HCT116 (cell line): ENCODE measurements around the gene SDK1. TPM values are rescaled to one million over a fixed set of nuclear protein-coding genes. Genes with fewer than 3 reads are reported as not detected.

Source experiments
- ATAC-seq: fragments of 200-7000 bp; cut with Tn5 transposase; 2 replicates; pipeline ENCODE4 v1.9.1; 2020; ENCODE audit warnings: mild to moderate bottlenecking, moderate library complexity
- BruUV-seq: library from RNA; stranded (reverse); fragments of 400-500 nt; replicated peaks from 2 replicates; lab custom pipeline; 2021; lab: Mats Ljungman, UMichigan
- CTCF ChIA-PET: fragments of 300-600 bp; sonication (Branson Sonifier 250); formaldehyde crosslinking; loops from one replicate; lab custom pipeline; 2021; ENCODE audit warnings: antibody characterized with exemption; lab: Charles Lee
- POLR2A ChIA-PET: fragments of 300-600, 350-600 bp; sonication (Branson Sonifier 250); formaldehyde crosslinking; loops from one replicate; lab custom pipeline; 2021; ENCODE audit warnings: antibody characterized with exemption; lab: Charles Lee
- RAD21 ChIA-PET, 2 experiments: fragments of 300-600 bp; sonication (Branson Sonifier 250); formaldehyde crosslinking; loops; one replicate each; lab custom pipeline; 2023; ENCODE audit warnings: low total read pairs in 2 of 2; ENCODE audit not compliant: uncharacterized antibody in 2 of 2, unreplicated experiment in 2 of 2, low non-redundant PET in 1 of 2; lab: Charles Lee
- DNase-seq: peaks from one replicate; pipeline ENCODE4 v3.0.0-alpha.2; 2010; ENCODE audit warnings: low read depth, low spot score
- H2AFZ ChIP-seq: fragments of 200-600 bp; shearing (Covaris generic), sonication (generic); 2 replicates; pipeline ENCODE4 v1.6.1; 2017; ENCODE audit warnings: low read depth, mixed run types, mixed read lengths, antibody characterized with exemption, low read length; ENCODE audit not compliant: poor library complexity, severe bottlenecking
- H3K27ac ChIP-seq: 2 replicates; pipeline ENCODE4 v1.5.1; 2012; ENCODE audit warnings: low read depth, low read length
- H3K27me3 ChIP-seq: fragments of 200-600 bp; sonication (generic); 2 replicates; pipeline ENCODE4 v1.6.1; 2016; ENCODE audit warnings: mixed run types, low read length, mixed read lengths; ENCODE audit not compliant: insufficient read depth
- H3K36me3 ChIP-seq, 2 experiments: fragments of 200-500 bp in 1 of 2; fragments of 200-600 bp in 1 of 2; sonication (Bioruptor generic) in 1 of 2; sonication (generic) in 1 of 2; 2 replicates each; pipeline versions ENCODE4 v1.5.1 to v1.6.1; 2014 to 2016; ENCODE audit warnings: low read length in 2 of 2, inconsistent platforms in 1 of 2, mixed read lengths in 1 of 2, mixed run types in 1 of 2; ENCODE audit not compliant: insufficient read depth in 2 of 2, control insufficient read depth in 1 of 2
- H3K4me1 ChIP-seq, 2 experiments: fragments of 200-600 bp in 1 of 2; sonication (generic) in 1 of 2; 2 replicates each; pipeline versions ENCODE4 v1.5.1 to v1.6.1; 2012 to 2017; ENCODE audit warnings: low read length in 2 of 2, inconsistent platforms in 1 of 2, mild to moderate bottlenecking in 1 of 2, mixed read lengths in 1 of 2, mixed run types in 1 of 2, moderate library complexity in 1 of 2; ENCODE audit not compliant: insufficient read depth in 2 of 2, control insufficient read depth in 1 of 2
- H3K4me2 ChIP-seq: fragments of 200-600 bp; sonication (generic); 2 replicates; pipeline ENCODE4 v1.6.1; 2017; ENCODE audit warnings: mixed run types, low read length, mixed read lengths
- H3K4me3 ChIP-seq, 2 experiments: fragments of 200-600 bp in 1 of 2; sonication (generic) in 1 of 2; replicated peaks in 1 of 2; 2 replicates each; pipeline ENCODE4 v1.5.1; 2011 to 2016; ENCODE audit warnings: low read length in 2 of 2, control low read depth in 1 of 2, low read depth in 1 of 2, mild to moderate bottlenecking in 1 of 2, mixed read lengths in 1 of 2, mixed run types in 1 of 2
- H3K79me2 ChIP-seq: fragments of 200-600 bp; sonication (generic); 2 replicates; pipeline ENCODE4 v1.6.1; 2017; ENCODE audit warnings: mild to moderate bottlenecking, mixed run types, low read length, moderate library complexity, mixed read lengths; ENCODE audit not compliant: insufficient read depth
- H3K9ac ChIP-seq: fragments of 200-600 bp; sonication (generic); 2 replicates; pipeline ENCODE4 v1.6.1; 2016; ENCODE audit warnings: low read length, mixed read lengths
- H3K9me2 ChIP-seq: fragments of 200-600 bp; sonication (generic), shearing (Covaris generic); 2 replicates; pipeline ENCODE4 v1.6.1; 2017; ENCODE audit warnings: mixed run types, mild to moderate bottlenecking, moderate library complexity; ENCODE audit not compliant: insufficient read depth
- H3K9me3 ChIP-seq, 2 experiments: fragments of 200-500 bp in 1 of 2; fragments of 200-600 bp in 1 of 2; sonication (Bioruptor generic) in 1 of 2; sonication (generic) in 1 of 2; 2 replicates each; pipeline ENCODE4 v1.6.1; 2014 to 2017; ENCODE audit warnings: low read length in 2 of 2, mixed read lengths in 2 of 2, inconsistent platforms in 1 of 2, low read depth in 1 of 2, mild to moderate bottlenecking in 1 of 2, mixed run types in 1 of 2, moderate library complexity in 1 of 2; ENCODE audit not compliant: control insufficient read depth in 1 of 2, insufficient read depth in 1 of 2
- H4K20me1 ChIP-seq: fragments of 200-600 bp; sonication (generic), shearing (Covaris generic); 2 replicates; pipeline ENCODE4 v1.6.1; 2017; ENCODE audit warnings: mixed run types, mild to moderate bottlenecking, moderate library complexity; ENCODE audit not compliant: insufficient read depth
- ATF3 ChIP-seq: IDR thresholded peaks from 2 replicates; pipeline ENCODE4 v1.6.1; 2012
- CBX3 ChIP-seq: IDR thresholded peaks from 2 replicates; pipeline ENCODE4 v1.6.1; 2012; ENCODE audit warnings: low read depth
- CEBPB ChIP-seq: IDR thresholded peaks from 2 replicates; pipeline ENCODE4 v1.6.1; 2012; ENCODE audit warnings: low read depth
- CTCF ChIP-seq, 3 experiments: fragments of 200-600 bp in 1 of 3; sonication (generic) in 1 of 3; IDR thresholded peaks in 2 of 3; conservative IDR thresholded peaks in 1 of 3; 2 replicates each; pipeline ENCODE4 v1.5.1; 2012 to 2017; ENCODE audit warnings: low read depth in 2 of 3, low read length in 2 of 3, antibody characterized with exemption in 1 of 3, borderline replicate concordance in 1 of 3, control low read depth in 1 of 3, mild to moderate bottlenecking in 1 of 3, mixed read lengths in 1 of 3, mixed run types in 1 of 3, moderate library complexity in 1 of 3; ENCODE audit not compliant: insufficient read depth in 1 of 3
- EGR1 ChIP-seq: IDR thresholded peaks from 2 replicates; pipeline ENCODE4 v1.6.1; 2012; ENCODE audit warnings: low read depth
- ELF1 ChIP-seq: IDR thresholded peaks from 2 replicates; pipeline ENCODE4 v1.6.1; 2012; ENCODE audit warnings: low read depth, borderline replicate concordance
- EZH2 ChIP-seq: fragments of 200-600 bp; sonication (generic); IDR thresholded peaks from 2 replicates; pipeline ENCODE4 v1.6.1; 2017; ENCODE audit warnings: antibody characterized with exemption, mixed run types
- EZH2phosphoT487 ChIP-seq: fragments of 200-600 bp; IDR thresholded peaks from 2 replicates; pipeline ENCODE4 v1.6.1; 2018; ENCODE audit warnings: antibody characterized with exemption, borderline replicate concordance
- FOSL1 ChIP-seq: IDR thresholded peaks from 2 replicates; pipeline ENCODE4 v1.6.1; 2012; ENCODE audit warnings: low read depth
- POLR2AphosphoS5 ChIP-seq: IDR thresholded peaks from 2 replicates; pipeline ENCODE4 v1.6.1; 2011; ENCODE audit warnings: mild to moderate bottlenecking, low read depth, low read length, moderate library complexity
- RAD21 ChIP-seq: IDR thresholded peaks from 2 replicates; pipeline ENCODE4 v1.6.1; 2012; ENCODE audit warnings: low read depth, mild to moderate bottlenecking
- SIN3A ChIP-seq: IDR thresholded peaks from 2 replicates; pipeline ENCODE4 v1.6.1; 2012; ENCODE audit warnings: low read depth
- SP1 ChIP-seq: IDR thresholded peaks from 2 replicates; pipeline ENCODE4 v1.6.1; 2012; ENCODE audit warnings: low read depth
- SRF ChIP-seq: IDR thresholded peaks from 2 replicates; pipeline ENCODE4 v1.6.1; 2012; ENCODE audit warnings: low read depth
- TCF7L2 ChIP-seq: IDR thresholded peaks from 2 replicates; pipeline ENCODE4 v1.7.0; 2011; ENCODE audit warnings: borderline replicate concordance, inconsistent platforms; ENCODE audit not compliant: insufficient read depth, insufficient read length; ENCODE audit errors: extremely low read depth
- ZFX ChIP-seq: fragments of 450-650 bp; IDR thresholded peaks from 2 replicates; pipeline ENCODE4 v1.6.1; 2017
- ZNF274 ChIP-seq: fragments of 200-500 bp; sonication (Bioruptor generic); IDR thresholded peaks from 2 replicates; pipeline ENCODE4 v1.6.1; 2014; ENCODE audit warnings: mild to moderate bottlenecking, low read depth, low read length, inconsistent platforms
- intact Hi-C: fragments of 100-400 bp; cut with micrococcal nuclease; formaldehyde crosslinking; loops from 2 replicates; pipeline ENCODE4 v1.10.0; 2022
- total RNA-seq: library from RNA; stranded (reverse); gene quantifications from one replicate; pipeline ENCODE4 v1.2.1, GENCODE V29; 2021; ENCODE audit not compliant: unreplicated experiment
- TF ChIP-seq, protein P1 (sequence below): IDR thresholded peaks from 2 replicates; pipeline ENCODE4 v1.6.1; 2012; ENCODE audit warnings: low read depth
- TF ChIP-seq, protein P2 (sequence below): IDR thresholded peaks from 2 replicates; pipeline ENCODE4 v1.6.1; 2011; ENCODE audit warnings: mild to moderate bottlenecking, low read length, moderate library complexity; ENCODE audit not compliant: insufficient replicate concordance; ENCODE audit errors: extremely low read depth
- TF ChIP-seq, protein P3 (sequence below): IDR thresholded peaks from 2 replicates; pipeline ENCODE4 v1.6.1; 2012

SDK1 gene
- total RNA-seq, 1 experiment from 2014 or later: 0.05 TPM

- ChIA-PET POLR2A (no interaction called here), RAD21 (no interaction called here), CTCF (no interaction called here)
- Histone ChIP-seq H3K9me2 (no peaks in the 10 kb centered on the region), H2AFZ (no peak overlapping the region), H3K27me3 (0 out of 2 replicates have a peak, but pooled peaks cover 5% of the 10 kb centered on the region), H3K27ac (no peak overlapping the region), H4K20me1 (no peaks in the 10 kb centered on the region), H3K9me3 (no peaks in the 10 kb centered on the region), H3K4me3 (no peak overlapping the region), H3K79me2 (no peaks in the 10 kb centered on the region), H3K4me2 (no peak overlapping the region), H3K36me3 (no peaks in the 10 kb centered on the region), H3K4me1 (peaks cover 0 to 9% of the 10 kb centered on the region in 2 experiments; a peak in 2 of 4 replicates), H3K9ac (no peak overlapping the region)
- ATAC-seq (no peak), DNase-seq (no peak)
- intact Hi-C loops: no loop called here
- BruUV-seq: no TSS peak
- TF ChIP-seq, protein P1, sequence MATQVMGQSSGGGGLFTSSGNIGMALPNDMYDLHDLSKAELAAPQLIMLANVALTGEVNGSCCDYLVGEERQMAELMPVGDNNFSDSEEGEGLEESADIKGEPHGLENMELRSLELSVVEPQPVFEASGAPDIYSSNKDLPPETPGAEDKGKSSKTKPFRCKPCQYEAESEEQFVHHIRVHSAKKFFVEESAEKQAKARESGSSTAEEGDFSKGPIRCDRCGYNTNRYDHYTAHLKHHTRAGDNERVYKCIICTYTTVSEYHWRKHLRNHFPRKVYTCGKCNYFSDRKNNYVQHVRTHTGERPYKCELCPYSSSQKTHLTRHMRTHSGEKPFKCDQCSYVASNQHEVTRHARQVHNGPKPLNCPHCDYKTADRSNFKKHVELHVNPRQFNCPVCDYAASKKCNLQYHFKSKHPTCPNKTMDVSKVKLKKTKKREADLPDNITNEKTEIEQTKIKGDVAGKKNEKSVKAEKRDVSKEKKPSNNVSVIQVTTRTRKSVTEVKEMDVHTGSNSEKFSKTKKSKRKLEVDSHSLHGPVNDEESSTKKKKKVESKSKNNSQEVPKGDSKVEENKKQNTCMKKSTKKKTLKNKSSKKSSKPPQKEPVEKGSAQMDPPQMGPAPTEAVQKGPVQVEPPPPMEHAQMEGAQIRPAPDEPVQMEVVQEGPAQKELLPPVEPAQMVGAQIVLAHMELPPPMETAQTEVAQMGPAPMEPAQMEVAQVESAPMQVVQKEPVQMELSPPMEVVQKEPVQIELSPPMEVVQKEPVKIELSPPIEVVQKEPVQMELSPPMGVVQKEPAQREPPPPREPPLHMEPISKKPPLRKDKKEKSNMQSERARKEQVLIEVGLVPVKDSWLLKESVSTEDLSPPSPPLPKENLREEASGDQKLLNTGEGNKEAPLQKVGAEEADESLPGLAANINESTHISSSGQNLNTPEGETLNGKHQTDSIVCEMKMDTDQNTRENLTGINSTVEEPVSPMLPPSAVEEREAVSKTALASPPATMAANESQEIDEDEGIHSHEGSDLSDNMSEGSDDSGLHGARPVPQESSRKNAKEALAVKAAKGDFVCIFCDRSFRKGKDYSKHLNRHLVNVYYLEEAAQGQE: no peak
- TF ChIP-seq, protein P2, sequence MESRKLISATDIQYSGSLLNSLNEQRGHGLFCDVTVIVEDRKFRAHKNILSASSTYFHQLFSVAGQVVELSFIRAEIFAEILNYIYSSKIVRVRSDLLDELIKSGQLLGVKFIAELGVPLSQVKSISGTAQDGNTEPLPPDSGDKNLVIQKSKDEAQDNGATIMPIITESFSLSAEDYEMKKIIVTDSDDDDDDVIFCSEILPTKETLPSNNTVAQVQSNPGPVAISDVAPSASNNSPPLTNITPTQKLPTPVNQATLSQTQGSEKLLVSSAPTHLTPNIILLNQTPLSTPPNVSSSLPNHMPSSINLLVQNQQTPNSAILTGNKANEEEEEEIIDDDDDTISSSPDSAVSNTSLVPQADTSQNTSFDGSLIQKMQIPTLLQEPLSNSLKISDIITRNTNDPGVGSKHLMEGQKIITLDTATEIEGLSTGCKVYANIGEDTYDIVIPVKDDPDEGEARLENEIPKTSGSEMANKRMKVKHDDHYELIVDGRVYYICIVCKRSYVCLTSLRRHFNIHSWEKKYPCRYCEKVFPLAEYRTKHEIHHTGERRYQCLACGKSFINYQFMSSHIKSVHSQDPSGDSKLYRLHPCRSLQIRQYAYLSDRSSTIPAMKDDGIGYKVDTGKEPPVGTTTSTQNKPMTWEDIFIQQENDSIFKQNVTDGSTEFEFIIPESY: no peak
- no peak for TF ChIP-seq CTCF (IDR thresholded peaks at IDR 0.05 in 2 of 3, conservative IDR thresholded peaks at IDR 0.05 in 1 of 3; ENCODE audit: borderline replicate concordance in 1 of 3, insufficient read depth in 1 of 3, low read depth in 2 of 3, low read length in 2 of 3)
- no peak for TF ChIP-seq SIN3A
- no peak for TF ChIP-seq FOSL1
- TF ChIP-seq, protein P3, sequence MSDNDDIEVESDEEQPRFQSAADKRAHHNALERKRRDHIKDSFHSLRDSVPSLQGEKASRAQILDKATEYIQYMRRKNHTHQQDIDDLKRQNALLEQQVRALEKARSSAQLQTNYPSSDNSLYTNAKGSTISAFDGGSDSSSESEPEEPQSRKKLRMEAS: no peak
- no peak for TF ChIP-seq EZH2
- no peak for TF ChIP-seq CEBPB
- TF ChIP-seq RAD21: no peak
- TF ChIP-seq EGR1: no peak
- TF ChIP-seq SP1: no peak
- TF ChIP-seq TCF7L2: no peak
- no peak for TF ChIP-seq ELF1
- TF ChIP-seq ZNF274: no peak
- no peak for TF ChIP-seq POLR2AphosphoS5
- TF ChIP-seq CBX3: no peak
- no peak for TF ChIP-seq EZH2phosphoT487
- no peak for TF ChIP-seq ATF3
- no peak for TF ChIP-seq SRF
- no peak for TF ChIP-seq ZFX
Observed at GRCh38 chr7:3908153-3908552, 607.1 kb downstream of the SDK1 start.
